ENCODE measurements around the gene BCAR3.
"Not testable (repeated sequence)": the region's sequence is repeated elsewhere in the genome, so short reads cannot be mapped to it uniquely, and the experiment has no call there.

The BCAR3 gene

GRCh38 chr1:93705892-93706500 is 24.4 kb upstream of the BCAR3 start:
- no peak for DNase-seq

GRCh38 chr1:93704052-93704451 is 22.4 kb upstream of the BCAR3 start:
- DNase-seq: no peak

GRCh38 chr1:93703643-93704042 is 22.0 kb upstream of the BCAR3 start:
- DNase-seq: no peak

- no peak for DNase-seq
These were observed 21.2 kb upstream of the BCAR3 start for GRCh38 chr1:93702828-93703183.

GRCh38 chr1:93702111-93702827 is 20.6 kb upstream of the BCAR3 start:
- no peak for DNase-seq

GRCh38 chr1:93701629-93702028 is 20.0 kb upstream of the BCAR3 start:
- no peak for DNase-seq

GRCh38 chr1:93700532-93701469 is 19.2 kb upstream of the BCAR3 start:
- DNase-seq: no peak

- DNase-seq: no peak
These were observed 18.0 kb upstream of the BCAR3 start for GRCh38 chr1:93699503-93700168.

GRCh38 chr1:93699049-93699384 is 17.4 kb upstream of the BCAR3 start:
- DNase-seq: no peak

- no peak for DNase-seq
These were observed 16.9 kb upstream of the BCAR3 start for GRCh38 chr1:93698329-93699048.

- DNase-seq: not testable (repeated sequence)
These were observed 15.9 kb upstream of the BCAR3 start for GRCh38 chr1:93697566-93697965.

GRCh38 chr1:93695411-93696005 is 13.9 kb upstream of the BCAR3 start:
- no peak for DNase-seq

- no peak for DNase-seq
These were observed 13.2 kb upstream of the BCAR3 start for GRCh38 chr1:93694819-93695218.

- no peak for DNase-seq
These were observed 12.4 kb upstream of the BCAR3 start for GRCh38 chr1:93694039-93694438.

GRCh38 chr1:93692983-93693591 is 11.4 kb upstream of the BCAR3 start:
- peak; percentile 74 for DNase-seq

GRCh38 chr1:93692451-93692861 is 10.8 kb upstream of the BCAR3 start:
- no peak for DNase-seq

- DNase-seq: no peak
These were observed 10.4 kb upstream of the BCAR3 start for GRCh38 chr1:93692026-93692425.

GRCh38 chr1:93690921-93691789 is 9.5 kb upstream of the BCAR3 start:
- no peak for DNase-seq

- no peak for DNase-seq
These were observed 8.7 kb upstream of the BCAR3 start for GRCh38 chr1:93690341-93690740.

- no peak for DNase-seq
These were observed 8.0 kb upstream of the BCAR3 start for GRCh38 chr1:93689521-93690223.
